Uterus (tissue), 2 donors: ENCODE measurements around the gene PPP1R7.

Source experiments
- CTCF ChIP-seq, 4 experiments: fragments of 200-600 bp in 2 of 4; fragments of 450-650 bp in 2 of 4; sonication (generic) in 2 of 4; IDR thresholded peaks; one replicate each; pipeline ENCODE4 v1.5.1; 2016 to 2019; ENCODE audit warnings: antibody characterized with exemption in 4 of 4, mild to moderate bottlenecking in 2 of 4, moderate library complexity in 1 of 4
- POLR2A ChIP-seq, 2 donors: fragments of 450-650 bp; IDR thresholded peaks; one replicate each; pipeline ENCODE4 v1.6.1; 2016; ENCODE audit warnings: antibody characterized with exemption in 2 of 2, mild to moderate bottlenecking in 1 of 2, moderate library complexity in 1 of 2

GRCh38 chr2:241163601-241164118 is 13.4 kb downstream of the PPP1R7 start:
- no peak for TF ChIP-seq CTCF (IDR thresholded peaks at IDR 0.05)
- no peak for TF ChIP-seq POLR2A (IDR thresholded peaks at IDR 0.05)
